Measurements from ENCODE around the gene SUSD6.
A peak's percentile ranks its signal among the peaks of the same experiment; 100 is the strongest.

- TF ChIP-seq, protein P1, sequence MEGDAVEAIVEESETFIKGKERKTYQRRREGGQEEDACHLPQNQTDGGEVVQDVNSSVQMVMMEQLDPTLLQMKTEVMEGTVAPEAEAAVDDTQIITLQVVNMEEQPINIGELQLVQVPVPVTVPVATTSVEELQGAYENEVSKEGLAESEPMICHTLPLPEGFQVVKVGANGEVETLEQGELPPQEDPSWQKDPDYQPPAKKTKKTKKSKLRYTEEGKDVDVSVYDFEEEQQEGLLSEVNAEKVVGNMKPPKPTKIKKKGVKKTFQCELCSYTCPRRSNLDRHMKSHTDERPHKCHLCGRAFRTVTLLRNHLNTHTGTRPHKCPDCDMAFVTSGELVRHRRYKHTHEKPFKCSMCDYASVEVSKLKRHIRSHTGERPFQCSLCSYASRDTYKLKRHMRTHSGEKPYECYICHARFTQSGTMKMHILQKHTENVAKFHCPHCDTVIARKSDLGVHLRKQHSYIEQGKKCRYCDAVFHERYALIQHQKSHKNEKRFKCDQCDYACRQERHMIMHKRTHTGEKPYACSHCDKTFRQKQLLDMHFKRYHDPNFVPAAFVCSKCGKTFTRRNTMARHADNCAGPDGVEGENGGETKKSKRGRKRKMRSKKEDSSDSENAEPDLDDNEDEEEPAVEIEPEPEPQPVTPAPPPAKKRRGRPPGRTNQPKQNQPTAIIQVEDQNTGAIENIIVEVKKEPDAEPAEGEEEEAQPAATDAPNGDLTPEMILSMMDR (IDR thresholded peaks at IDR 0.05) = peak; percentile 90 to 99 (median 97)
- no peak for TF ChIP-seq POLR2A (IDR thresholded peaks at IDR 0.05)
Measured at GRCh38 chr14:69726761-69727511, 115.5 kb downstream of the SUSD6 start.
